Suppressor macrophage treated with lipopolysaccharide for 4 hours (primary cell): ENCODE measurements around the gene NOC2L.
"Not testable (repeated sequence)": the region's sequence is repeated elsewhere in the genome, so short reads cannot be mapped to it uniquely, and the experiment has no call there.

ENCODE experiments used
- DNase-seq: peaks from one replicate; pipeline ENCODE4 v3.0.0-alpha.2; 2020

NOC2L gene

DNA sequence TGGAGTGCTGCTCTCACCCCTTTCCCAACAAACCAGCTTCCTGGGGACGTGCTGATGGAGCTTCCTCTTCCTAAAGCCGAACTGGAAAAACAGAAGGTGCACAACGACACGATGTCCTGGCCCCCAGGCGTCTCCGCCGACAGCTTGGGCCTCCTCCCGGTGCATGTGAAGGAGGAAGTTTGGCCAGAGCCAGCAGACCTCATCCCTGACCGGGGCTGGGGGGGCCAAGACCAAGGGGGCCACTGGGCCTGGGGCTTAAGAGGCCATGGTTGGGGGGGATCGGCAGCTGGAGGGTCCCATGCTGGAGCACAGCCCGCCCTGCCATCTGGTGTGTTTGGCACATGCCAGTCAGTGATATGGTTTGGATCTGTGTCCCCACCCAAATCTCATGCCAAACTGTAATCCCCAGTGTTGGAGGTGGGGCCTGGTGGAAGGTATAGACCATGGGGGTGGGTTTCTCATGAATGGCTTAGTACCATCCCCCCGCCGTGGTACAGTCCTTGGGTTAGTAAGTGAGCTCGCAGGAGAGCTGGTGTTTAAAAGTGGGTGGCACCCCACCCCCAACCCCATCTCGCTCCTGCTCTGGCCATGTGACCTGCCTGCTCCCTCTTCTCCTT, 34.4 kb upstream of the NOC2L start:
- peak; percentile 21 for DNase-seq

- no peak for DNase-seq
Observed at GRCh38 chr1:992362-992761, 33.3 kb upstream of the NOC2L start.

GRCh38 chr1:991895-992294, 32.8 kb upstream of the NOC2L start:
- no peak for DNase-seq

GRCh38 chr1:991275-991674, 32.2 kb upstream of the NOC2L start:
- not testable (repeated sequence) for DNase-seq

- DNase-seq = not testable (repeated sequence)
Observed at GRCh38 chr1:988061-988460, 29.0 kb upstream of the NOC2L start.

GRCh38 chr1:985126-985525, 26.1 kb upstream of the NOC2L start:
- no peak for DNase-seq

GRCh38 chr1:984476-984814, 25.4 kb upstream of the NOC2L start:
- DNase-seq = no peak

DNA sequence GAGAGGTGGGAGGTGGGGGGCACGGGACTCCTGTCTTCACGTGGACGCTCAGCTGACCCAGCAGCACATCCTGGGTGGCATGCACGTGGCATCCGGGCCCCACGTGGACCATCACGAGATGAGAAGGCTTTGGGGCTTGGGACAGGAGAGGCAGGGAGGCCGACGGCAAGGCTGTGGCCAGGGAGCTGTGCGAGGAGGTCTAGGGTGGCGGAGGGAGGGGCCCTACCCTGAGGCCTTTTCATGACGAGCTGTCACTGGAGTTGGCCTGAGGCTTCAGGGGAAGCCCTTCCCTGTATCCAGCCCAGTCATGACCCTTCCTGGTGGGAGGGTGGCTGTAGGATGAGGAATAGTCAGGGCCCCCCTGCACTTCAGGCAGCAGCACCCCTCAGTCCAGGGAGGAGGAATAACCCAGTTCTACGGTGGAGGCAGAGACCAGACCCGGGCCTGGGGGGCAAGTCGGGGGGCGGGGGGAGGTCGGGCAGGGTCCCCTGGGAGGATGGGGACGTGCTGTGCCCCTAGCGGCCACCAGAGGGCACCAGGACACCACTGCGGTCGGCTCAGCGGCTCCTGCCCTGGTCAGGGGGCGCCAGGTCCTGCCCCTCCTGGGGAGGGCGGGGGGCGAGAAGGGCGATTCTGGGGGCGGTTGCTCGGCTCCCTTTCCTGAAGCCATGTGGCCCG, 24.9 kb upstream of the NOC2L start:
- peak; percentile 50 for DNase-seq

DNA sequence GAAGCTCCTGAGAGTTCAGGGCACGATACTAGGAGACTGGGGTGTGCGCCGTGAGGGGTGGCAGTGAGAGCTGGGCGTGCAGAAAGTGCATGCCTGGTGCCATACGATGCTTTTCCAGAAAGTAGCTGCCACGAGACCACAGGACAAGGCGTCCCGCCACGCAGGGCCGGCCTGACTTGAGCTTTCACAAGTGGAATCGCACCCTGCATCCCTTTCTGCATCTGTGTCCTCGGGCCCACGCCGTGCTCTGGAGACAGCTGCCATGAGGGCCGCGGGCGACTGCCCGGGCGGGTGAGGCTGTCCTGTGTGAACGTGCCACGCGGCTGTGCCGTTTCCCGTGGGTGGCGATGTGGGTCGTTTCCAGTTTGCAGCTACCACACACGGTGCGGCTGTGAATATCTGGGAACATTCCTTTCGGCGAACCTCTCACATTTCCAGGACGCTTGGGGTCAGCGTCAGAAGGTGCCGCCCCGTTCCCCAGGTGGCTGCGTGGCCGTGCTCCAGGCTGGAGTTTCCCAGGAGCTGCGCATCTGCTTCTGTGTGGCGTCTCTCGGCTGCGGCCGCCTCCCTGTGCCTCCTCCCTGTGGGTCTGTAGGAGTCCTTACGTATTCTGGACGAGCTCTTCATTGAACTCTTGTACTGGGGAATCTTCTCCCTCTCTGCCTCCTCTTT, 23.8 kb upstream of the NOC2L start:
- DNase-seq = no peak

DNA sequence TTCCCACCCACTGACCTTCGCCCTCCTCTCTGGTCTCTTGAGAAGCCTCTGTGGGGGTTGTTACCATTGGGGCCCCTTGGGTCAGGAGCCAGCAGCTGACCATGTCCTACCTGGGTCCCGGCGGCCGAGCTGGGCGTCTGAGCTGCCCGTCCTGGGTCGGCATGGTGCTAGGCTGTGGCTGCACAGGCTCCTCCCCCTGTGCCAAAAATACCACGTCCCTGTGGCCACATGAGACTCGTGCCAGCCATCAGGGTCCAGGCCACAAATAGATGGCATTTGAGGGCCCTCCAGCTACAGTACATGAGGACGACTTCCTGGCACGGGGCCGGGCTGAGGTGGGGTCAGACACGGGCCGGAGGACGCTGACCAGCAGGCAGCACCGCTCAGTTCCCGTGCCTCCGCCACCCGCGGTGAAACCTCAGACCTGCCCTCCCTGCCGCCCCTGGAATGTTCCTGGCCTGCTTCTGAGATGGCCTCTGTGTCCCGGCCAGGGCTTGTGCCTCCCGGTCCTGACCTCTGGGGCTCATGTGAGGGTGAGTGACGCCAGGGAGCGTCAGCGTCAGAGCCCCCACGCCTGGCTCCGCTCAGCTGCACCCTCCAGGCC, 23.0 kb upstream of the NOC2L start, which contains the start of gene PERM1:
Gene PERM1 (minus strand): TSS at position 139 of the 604 bp plus-strand sequence. CDS start 1,064 bp downstream, outside the sequence.
- no peak for DNase-seq

GRCh38 chr1:981491-981954, 22.5 kb upstream of the NOC2L start:
- DNase-seq = no peak

GRCh38 chr1:980602-981395, 21.7 kb upstream of the NOC2L start:
- no peak for DNase-seq

DNA sequence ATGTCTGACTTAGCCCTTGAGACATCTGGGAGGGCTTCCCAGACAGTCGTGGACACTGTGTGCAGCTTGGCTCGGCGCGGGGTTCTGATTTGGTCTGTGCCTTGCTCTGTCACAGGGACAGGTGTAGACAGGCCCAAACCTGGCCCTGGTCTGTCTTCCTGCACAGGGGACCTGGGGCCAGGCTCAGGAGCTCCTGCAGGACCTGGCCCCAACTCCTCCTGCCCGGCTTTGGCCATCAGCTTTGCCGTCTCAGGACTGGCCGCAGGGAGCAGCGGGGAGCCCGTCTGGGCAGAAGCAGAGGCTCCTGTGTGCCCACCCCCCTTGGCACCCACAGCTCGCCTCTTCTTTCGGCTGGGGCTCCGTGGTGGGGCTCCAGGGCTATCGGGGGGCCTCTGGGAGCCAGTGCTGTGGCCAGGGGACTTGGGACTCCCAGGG, 21.1 kb upstream of the NOC2L start:
- DNase-seq = no peak

DNA sequence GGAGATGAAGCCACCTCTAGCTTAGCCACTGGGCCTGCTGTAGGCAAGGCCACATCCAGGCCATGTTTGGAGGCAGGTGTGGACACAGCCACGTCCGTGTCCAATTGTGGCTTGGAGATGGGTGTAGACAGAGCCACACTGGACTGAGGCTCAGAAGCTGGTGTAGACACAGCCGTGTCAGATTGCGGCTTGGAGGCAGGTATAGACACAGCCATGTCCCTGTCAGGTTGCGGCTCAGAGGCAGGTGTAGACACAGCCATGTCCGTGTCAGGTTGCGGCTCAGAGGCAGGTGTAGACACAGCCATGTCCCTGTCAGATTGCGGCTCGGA, 20.7 kb upstream of the NOC2L start:
- no peak for DNase-seq

- no peak for DNase-seq
Observed at GRCh38 chr1:978835-979743, 20.0 kb upstream of the NOC2L start.

DNA sequence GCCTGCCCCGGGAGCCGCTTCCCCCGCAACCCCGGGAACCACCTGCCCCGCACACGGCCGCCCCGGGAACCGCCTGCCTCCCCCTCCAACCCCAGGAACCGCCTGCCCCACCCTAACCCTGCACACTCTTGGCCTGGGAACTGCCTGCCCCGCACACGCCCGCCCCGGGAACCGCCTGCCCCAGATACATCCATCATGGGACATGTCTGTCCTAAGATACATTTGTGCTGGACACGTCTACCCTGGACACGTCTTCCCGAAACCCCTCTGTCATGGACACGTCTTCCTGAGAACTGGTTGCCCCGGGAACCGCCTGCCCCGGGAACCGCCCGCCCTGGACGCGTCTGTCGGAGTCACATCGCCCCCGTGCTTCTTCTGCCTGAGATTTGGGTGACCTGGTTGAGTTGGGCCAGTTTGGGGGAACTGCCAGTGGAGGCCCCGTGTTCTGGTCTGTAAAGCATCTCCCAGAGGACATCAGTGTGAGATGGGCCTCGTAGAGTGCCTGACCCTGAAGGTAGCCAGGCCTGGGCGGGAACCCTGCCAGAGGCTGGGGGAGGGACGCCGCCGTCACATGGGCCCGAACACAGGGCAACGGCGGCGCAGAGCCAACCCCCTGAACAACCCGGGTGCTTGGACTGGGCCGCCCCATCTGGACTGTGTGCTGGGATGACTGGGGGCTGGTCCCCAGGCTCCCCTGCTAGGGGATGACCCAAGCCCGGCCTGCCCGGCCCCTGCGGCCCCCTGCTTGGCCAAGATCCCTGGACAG, 19.2 kb upstream of the NOC2L start:
- DNase-seq = no peak

GRCh38 chr1:976791-977190, 17.7 kb upstream of the NOC2L start:
- not testable (repeated sequence) for DNase-seq

- DNase-seq = peak; percentile 66
Observed at GRCh38 chr1:975896-976683, 17.0 kb upstream of the NOC2L start.

DNA sequence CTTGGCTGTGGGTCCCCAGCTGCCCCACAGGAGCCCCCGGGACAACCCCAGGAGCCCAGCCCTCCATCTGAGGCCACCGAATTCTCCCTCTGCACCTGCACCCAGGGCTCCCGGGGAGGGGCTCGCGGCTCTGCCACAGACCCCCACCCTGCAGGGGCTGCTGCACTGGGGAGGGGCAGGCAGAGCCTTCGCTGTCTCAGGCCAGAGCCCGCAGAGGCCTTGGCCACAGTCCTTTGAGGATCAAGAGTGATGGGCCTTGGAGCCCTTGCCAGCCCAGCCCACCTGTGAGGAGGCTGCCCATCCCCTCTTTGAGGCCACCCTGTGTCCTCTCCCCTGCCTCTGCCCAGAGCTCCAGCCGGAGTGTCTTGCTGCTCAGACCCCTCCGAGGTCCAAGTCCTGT, 16.3 kb upstream of the NOC2L start:
- no peak for DNase-seq

DNA sequence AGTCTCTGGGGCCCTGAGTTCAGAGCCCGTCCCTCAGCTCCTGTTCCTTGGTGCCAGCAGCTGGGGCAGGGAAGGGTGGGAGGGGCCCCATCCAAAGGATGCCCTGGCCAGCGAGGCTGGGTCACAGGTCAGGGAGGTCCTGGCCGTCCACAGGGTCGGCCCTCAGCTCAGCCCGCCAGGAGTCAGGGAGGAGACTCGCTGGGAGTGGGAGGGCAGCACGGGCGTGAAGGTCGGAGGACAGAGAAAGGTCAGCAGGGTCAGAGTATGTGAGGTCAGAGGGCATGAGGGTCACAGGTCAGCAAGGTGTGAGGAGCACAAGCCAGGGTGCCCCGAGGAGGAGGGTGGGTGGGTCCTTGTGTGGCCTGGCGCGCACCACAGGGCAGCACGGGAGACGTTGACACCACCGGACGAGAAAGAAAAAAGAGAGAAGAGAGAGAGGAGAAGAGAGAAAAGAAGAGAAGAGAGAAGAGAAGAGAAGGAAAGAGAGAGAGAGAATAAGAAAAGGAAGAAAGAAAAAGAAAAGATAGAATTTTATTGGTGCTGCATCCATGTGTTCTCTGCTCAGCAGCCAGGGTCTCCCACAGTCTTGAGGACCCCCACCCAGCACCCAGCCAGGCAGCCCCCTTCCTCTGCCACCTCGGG, 15.8 kb upstream of the NOC2L start:
- DNase-seq = no peak
